HepG2 (cell line): Measurements from ENCODE around the gene PIGL. TPM values are rescaled to one million over a fixed set of nuclear protein-coding genes. Genes with fewer than 3 reads are reported as not detected.

Source experiments
- ELF1 ChIP-seq: sonication (generic); formaldehyde crosslinking; IDR thresholded peaks from 2 replicates; pipeline ENCODE4 v1.4.0; 2020; ENCODE audit warnings: missing genetic modification reagents
- ELF4 ChIP-seq: sonication (generic); formaldehyde crosslinking; IDR thresholded peaks from 2 replicates; pipeline ENCODE4 v1.5.0; 2020; ENCODE audit warnings: missing genetic modification reagents, mild to moderate bottlenecking, moderate library complexity, borderline replicate concordance
- GFI1 ChIP-seq: sonication (generic); formaldehyde crosslinking; IDR thresholded peaks from 2 replicates; pipeline ENCODE4 v1.5.0; 2020; ENCODE audit warnings: missing genetic modification reagents, mild to moderate bottlenecking, borderline replicate concordance
- HNF1B ChIP-seq: sonication (generic); formaldehyde crosslinking; IDR thresholded peaks from 2 replicates; pipeline ENCODE4 v1.5.1; 2020; ENCODE audit warnings: mild to moderate bottlenecking, moderate library complexity, missing genetic modification reagents
- LRRFIP1 ChIP-seq: sonication (generic); formaldehyde crosslinking; conservative IDR thresholded peaks from 2 replicates; pipeline ENCODE4 v1.4.0; 2020; ENCODE audit warnings: missing genetic modification reagents
- PHB2 ChIP-seq: fragments of 450-650 bp; IDR thresholded peaks from 2 replicates; pipeline ENCODE4 v1.6.1; 2018; ENCODE audit not compliant: partially characterized antibody
- PHF20 ChIP-seq: sonication (generic); formaldehyde crosslinking; IDR thresholded peaks from 2 replicates; pipeline ENCODE4 v1.5.0; 2020; ENCODE audit warnings: mild to moderate bottlenecking, missing genetic modification reagents
- PITX1 ChIP-seq: sonication (generic); formaldehyde crosslinking; IDR thresholded peaks from 2 replicates; pipeline ENCODE4 v1.5.1; 2020; ENCODE audit warnings: mild to moderate bottlenecking, missing genetic modification reagents
- RELA ChIP-seq: sonication (generic); formaldehyde crosslinking; IDR thresholded peaks from 2 replicates; pipeline ENCODE4 v1.4.0; 2020; ENCODE audit warnings: missing genetic modification reagents
- RFX3 ChIP-seq: IDR thresholded peaks from 2 replicates; pipeline ENCODE4 v1.6.1; 2016; ENCODE audit warnings: missing biosample characterization, missing genetic modification reagents
- TFE3 ChIP-seq: IDR thresholded peaks from 2 replicates; pipeline ENCODE4 v1.6.1; 2016
- TRIM24 ChIP-seq: sonication (generic); formaldehyde crosslinking; IDR thresholded peaks from 2 replicates; pipeline ENCODE4 v1.8.0; 2022; ENCODE audit warnings: mild to moderate bottlenecking, missing genetic modification reagents
- YEATS2 ChIP-seq: sonication (generic); formaldehyde crosslinking; IDR thresholded peaks from 2 replicates; pipeline ENCODE4 v1.4.0; 2020; ENCODE audit warnings: missing genetic modification reagents, borderline replicate concordance
- ZFP62 ChIP-seq: sonication (generic); formaldehyde crosslinking; IDR thresholded peaks from 2 replicates; pipeline ENCODE4 v1.4.0; 2020; ENCODE audit warnings: missing genetic modification reagents
- ZNF260 ChIP-seq: sonication (generic); formaldehyde crosslinking; IDR thresholded peaks from 2 replicates; pipeline ENCODE4 v1.4.0; 2020; ENCODE audit warnings: missing genetic modification reagents, low read depth, mild to moderate bottlenecking, borderline replicate concordance
- ZNF432 ChIP-seq: sonication (generic); formaldehyde crosslinking; IDR thresholded peaks from 2 replicates; pipeline ENCODE4 v1.5.0; 2020; ENCODE audit warnings: missing genetic modification reagents, mild to moderate bottlenecking, borderline replicate concordance
- ZNF607 ChIP-seq: sonication (generic); formaldehyde crosslinking; IDR thresholded peaks from 2 replicates; pipeline ENCODE4 v1.5.1; 2020; ENCODE audit warnings: missing genetic modification reagents, mild to moderate bottlenecking, borderline replicate concordance
- ZNF652 ChIP-seq: IDR thresholded peaks from 2 replicates; pipeline ENCODE4 v1.6.1; 2016; ENCODE audit warnings: low read depth, borderline replicate concordance
- ZNF7 ChIP-seq: IDR thresholded peaks from 2 replicates; pipeline ENCODE4 v1.6.1; 2016; ENCODE audit warnings: missing biosample characterization, missing genetic modification reagents
- ZNF839 ChIP-seq: sonication (generic); formaldehyde crosslinking; IDR thresholded peaks from 2 replicates; pipeline ENCODE4 v1.4.0; 2020; ENCODE audit warnings: missing genetic modification reagents, mild to moderate bottlenecking, borderline replicate concordance
- ZNF891 ChIP-seq: sonication (generic); formaldehyde crosslinking; IDR thresholded peaks from 2 replicates; pipeline ENCODE4 v1.5.0; 2020; ENCODE audit warnings: mild to moderate bottlenecking, missing genetic modification reagents
- polyA plus RNA-seq, 8 experiments: library from polyadenylated mRNA; depleted of rRNA in 3 of 8; stranded (reverse) in 7 of 8; unstranded in 1 of 8; fragments of >200 nt; fragmentation: Illumina TruSeq in 4 of 8; extraction: Trizol in 4 of 8; gene quantifications; 2 replicates each; pipeline versions ENCODE4 v1.2.1 to v1.2.3, GENCODE V29; 2011 to 2016; ENCODE audit warnings: low read depth in 4 of 8, missing spikeins in 1 of 8, mixed read lengths in 1 of 8; ENCODE audit not compliant: insufficient read depth in 1 of 8
- total RNA-seq, 5 experiments: library from RNA; depleted of rRNA; stranded (reverse); fragments of >200 nt; fragmentation: Illumina TruSeq; extraction: Trizol; gene quantifications; 2 replicates each; pipeline ENCODE4 v1.2.3, GENCODE V29; 2016; ENCODE audit warnings: low read depth in 1 of 5

The PIGL gene
- total and polyA plus RNA-seq, 2 of the 13 experiments (the other 11 are each of a cell fraction or from before 2014, with no cell fraction given): 28.5 to 63.8 TPM

- peak; percentile 81 for TF ChIP-seq YEATS2 (CRISPR knock-in tag)
- no peak for TF ChIP-seq RELA (CRISPR knock-in tag)
- TF ChIP-seq ELF1 (CRISPR knock-in tag): peak; percentile 43; the same call in 1 of the 2 replicates
- TF ChIP-seq ELF4 (CRISPR knock-in tag): no peak
- TF ChIP-seq ZNF432 (CRISPR knock-in tag): no peak
- peak; percentile 73; the same call in 1 of the 2 replicates for TF ChIP-seq PHF20 (CRISPR knock-in tag)
- no peak for TF ChIP-seq ZNF260 (CRISPR knock-in tag)
- 0 out of 2 replicates have a peak, but pooled peaks have one; percentile 15 for TF ChIP-seq ZNF652 (CRISPR knock-in tag)
- TF ChIP-seq PHB2: no peak
- TF ChIP-seq ZNF7: no peak
- TF ChIP-seq ZNF891 (CRISPR knock-in tag): no peak; the same call in 1 of the 2 replicates
- peak; percentile 65; the same call in 1 of the 2 replicates for TF ChIP-seq PITX1 (CRISPR knock-in tag)
- no peak for TF ChIP-seq ZNF839
- TF ChIP-seq GFI1 (CRISPR knock-in tag): no peak; the same call in none of the 2 replicates
- no peak for TF ChIP-seq ZFP62 (CRISPR knock-in tag)
- TF ChIP-seq RFX3 (CRISPR knock-in tag): no peak
- no peak; the same call in 1 of the 2 replicates for TF ChIP-seq TFE3
- TF ChIP-seq HNF1B (CRISPR knock-in tag): peak; percentile 57; the same call in 1 of the 2 replicates
- TF ChIP-seq TRIM24 (CRISPR knock-in tag): no peak
- no peak for TF ChIP-seq LRRFIP1 (CRISPR knock-in tag)
- TF ChIP-seq ZNF607 (CRISPR knock-in tag): no peak; the same call in none of the 2 replicates
Observed at GRCh38 chr17:16215273-16215964, 1.6 kb upstream of the PIGL start, which contains the start of gene NCOR1 (continued).
